ENCODE data around the gene NAXE.

GRCh38 chr1:156623946-156624813 is 32.6 kb downstream of the NAXE start:
- TF ChIP-seq EZH2 (IDR thresholded peaks at IDR 0.05) (no peak), POLR2AphosphoS5 (IDR thresholded peaks at IDR 0.05; ENCODE audit: borderline replicate concordance, low read depth, low read length) (no peak), FOXP2 (optimal IDR thresholded peaks at IDR 0.05; ENCODE audit: control extremely low read depth, extremely low read length, insufficient read depth) (no peak)

Data from SK-N-MC (cell line).